PC-9 (cell line): ENCODE results near the gene FAM185A. TPM values are rescaled to one million over a fixed set of nuclear protein-coding genes. Genes with fewer than 3 reads are reported as not detected.

Source experiments
- BruUV-seq: library from RNA; stranded (reverse); fragments of 400-500 nt; replicated peaks from 2 replicates; lab custom pipeline; 2021; lab: Mats Ljungman, UMichigan
- CTCF ChIA-PET: fragments of 300-600 bp; sonication (Branson Sonifier 250); formaldehyde crosslinking; loops from one replicate; lab custom pipeline; 2022; ENCODE audit warnings: antibody characterized with exemption; lab: Charles Lee
- POLR2A ChIA-PET: fragments of 300-600 bp; sonication (Branson Sonifier 250); formaldehyde crosslinking; loops from one replicate; lab custom pipeline; 2022; ENCODE audit warnings: antibody characterized with exemption; ENCODE audit not compliant: unreplicated experiment; lab: Charles Lee
- DNase-seq, 2 experiments: peaks; one replicate each; pipeline versions ENCODE4 v3.0.0 to v3.0.0-alpha.2; 2015 to 2022; ENCODE audit warnings: mixed read lengths in 1 of 2
- H2AFZ ChIP-seq: fragments of 200-600 bp; sonication (generic); 2 replicates; pipeline ENCODE4 v1.8.1; 2017; ENCODE audit warnings: antibody characterized with exemption
- H3F3A ChIP-seq: fragments of 200-600 bp; sonication (generic); 2 replicates; pipeline ENCODE4 v1.8.1; 2017; ENCODE audit warnings: antibody characterized with exemption, mild to moderate bottlenecking, low read depth; ENCODE audit not compliant: insufficient read depth
- H3K27ac ChIP-seq: fragments of 200-600 bp; sonication (generic); 2 replicates; pipeline ENCODE4 v1.6.1; 2016; ENCODE audit warnings: mixed run types
- H3K27me3 ChIP-seq: fragments of 200-600 bp; sonication (generic); 2 replicates; pipeline ENCODE4 v1.6.1; 2016; ENCODE audit warnings: low read depth, mixed run types; ENCODE audit not compliant: insufficient read depth
- H3K36me3 ChIP-seq: fragments of 200-600 bp; sonication (generic); 2 replicates; pipeline ENCODE4 v1.6.1; 2016; ENCODE audit warnings: low read depth, mixed run types
- H3K4me1 ChIP-seq: fragments of 200-600 bp; sonication (generic); replicated peaks from 2 replicates; pipeline ENCODE4 v1.6.1; 2016; ENCODE audit warnings: mixed run types; ENCODE audit not compliant: insufficient read depth
- H3K4me2 ChIP-seq: fragments of 200-600 bp; sonication (generic); 2 replicates; pipeline ENCODE4 v1.6.1; 2017; ENCODE audit warnings: mixed run types
- H3K4me3 ChIP-seq: fragments of 200-600 bp; sonication (generic); 2 replicates; pipeline ENCODE4 v1.6.1; 2016; ENCODE audit warnings: mixed run types
- H3K79me2 ChIP-seq: fragments of 200-600 bp; sonication (generic); 2 replicates; pipeline ENCODE4 v1.6.1; 2017; ENCODE audit warnings: low read depth, mixed run types
- H3K9me2 ChIP-seq: fragments of 200-600 bp; sonication (generic); 2 replicates; pipeline ENCODE4 v1.8.1; 2017; ENCODE audit warnings: mild to moderate bottlenecking; ENCODE audit not compliant: insufficient read depth
- H3K9me3 ChIP-seq: fragments of 200-600 bp; sonication (generic); 2 replicates; pipeline ENCODE4 v1.8.1; 2016; ENCODE audit warnings: low read depth; ENCODE audit not compliant: insufficient read depth
- H4K20me1 ChIP-seq: fragments of 200-600 bp; sonication (generic); 2 replicates; pipeline ENCODE4 v1.8.1; 2017; ENCODE audit not compliant: insufficient read depth
- EZH2 ChIP-seq: fragments of 200-600 bp; sonication (generic); IDR thresholded peaks from 2 replicates; pipeline ENCODE4 v1.8.0; 2017; ENCODE audit warnings: antibody characterized with exemption, low read depth
- intact Hi-C: fragments of 100-400 bp; cut with micrococcal nuclease; formaldehyde crosslinking; loops from one replicate; pipeline ENCODE4 v1.10.0; 2022; ENCODE audit not compliant: unreplicated experiment
- total RNA-seq: library from RNA; stranded (reverse); gene quantifications from 2 replicates; pipeline ENCODE4 v1.2.3, GENCODE V29; 2021
- TF ChIP-seq, protein P1 (sequence below): fragments of 200-600 bp; sonication (generic); conservative IDR thresholded peaks from 2 replicates; pipeline ENCODE4 v1.6.1; 2017; ENCODE audit warnings: mixed run types, antibody characterized with exemption, mild to moderate bottlenecking, moderate library complexity

The FAM185A gene
- total RNA-seq, 1 experiment from 2014 or later = 9.2 TPM

GRCh38 chr7:102849538-102849937 lies 100.7 kb downstream of the FAM185A start:
- intact Hi-C loops = no loop called here
- DNase-seq = no peak
- no peaks in the 10 kb centered on the region for H3K9me2 ChIP-seq
- no TSS peak for BruUV-seq
- H3K4me1 ChIP-seq = no peaks in the 10 kb centered on the region
- H3K36me3 ChIP-seq = no peaks in the 10 kb centered on the region
- ChIA-PET CTCF (no interaction called here), POLR2A (no interaction called here)
- TF ChIP-seq, protein P1, sequence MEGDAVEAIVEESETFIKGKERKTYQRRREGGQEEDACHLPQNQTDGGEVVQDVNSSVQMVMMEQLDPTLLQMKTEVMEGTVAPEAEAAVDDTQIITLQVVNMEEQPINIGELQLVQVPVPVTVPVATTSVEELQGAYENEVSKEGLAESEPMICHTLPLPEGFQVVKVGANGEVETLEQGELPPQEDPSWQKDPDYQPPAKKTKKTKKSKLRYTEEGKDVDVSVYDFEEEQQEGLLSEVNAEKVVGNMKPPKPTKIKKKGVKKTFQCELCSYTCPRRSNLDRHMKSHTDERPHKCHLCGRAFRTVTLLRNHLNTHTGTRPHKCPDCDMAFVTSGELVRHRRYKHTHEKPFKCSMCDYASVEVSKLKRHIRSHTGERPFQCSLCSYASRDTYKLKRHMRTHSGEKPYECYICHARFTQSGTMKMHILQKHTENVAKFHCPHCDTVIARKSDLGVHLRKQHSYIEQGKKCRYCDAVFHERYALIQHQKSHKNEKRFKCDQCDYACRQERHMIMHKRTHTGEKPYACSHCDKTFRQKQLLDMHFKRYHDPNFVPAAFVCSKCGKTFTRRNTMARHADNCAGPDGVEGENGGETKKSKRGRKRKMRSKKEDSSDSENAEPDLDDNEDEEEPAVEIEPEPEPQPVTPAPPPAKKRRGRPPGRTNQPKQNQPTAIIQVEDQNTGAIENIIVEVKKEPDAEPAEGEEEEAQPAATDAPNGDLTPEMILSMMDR = no peak
- TF ChIP-seq EZH2 = no peak
- H3K4me2 ChIP-seq = no peak overlapping the region
- H3F3A ChIP-seq = no peaks in the 10 kb centered on the region
- H3K4me3 ChIP-seq = no peak overlapping the region
- H2AFZ ChIP-seq = no peak overlapping the region
- H4K20me1 ChIP-seq = no peaks in the 10 kb centered on the region
- no peaks in the 10 kb centered on the region for H3K79me2 ChIP-seq
- H3K9me3 ChIP-seq = no peaks in the 10 kb centered on the region
- no peaks in the 10 kb centered on the region for H3K27me3 ChIP-seq
- H3K27ac ChIP-seq = no peak overlapping the region

DNA sequence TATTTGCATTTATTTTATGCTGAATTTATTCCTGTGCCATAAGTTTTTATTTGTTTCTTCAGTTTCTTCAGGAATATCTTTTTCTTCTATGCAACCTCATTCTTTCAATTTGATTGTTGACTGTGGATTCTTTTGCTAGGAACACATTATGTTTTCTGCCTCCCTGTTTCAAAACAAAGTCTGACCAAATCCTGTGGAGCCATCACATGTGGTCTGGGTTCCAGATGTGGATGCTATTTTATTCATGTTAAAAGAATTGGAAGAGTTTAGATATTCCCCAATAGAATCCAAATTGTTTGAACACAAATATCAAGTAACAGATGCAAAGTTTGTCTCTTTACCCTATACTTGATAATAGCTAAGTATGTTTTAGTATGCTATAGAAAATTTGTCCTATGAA lies 107.2 kb downstream of the FAM185A start:
- no peaks in the 10 kb centered on the region for H4K20me1 ChIP-seq
- no TSS peak for BruUV-seq
- TF ChIP-seq EZH2 = no peak
- TF ChIP-seq, protein P1 = no peak
- H3K27me3 ChIP-seq = no peaks in the 10 kb centered on the region
- H3K4me1 ChIP-seq = no peaks in the 10 kb centered on the region
- no peaks in the 10 kb centered on the region for H3K9me3 ChIP-seq
- H3K27ac ChIP-seq = no peak overlapping the region
- CTCF ChIA-PET = no interaction called here
- no peaks in the 10 kb centered on the region for H3K79me2 ChIP-seq
- H3K4me3 ChIP-seq = no peak overlapping the region
- no peaks in the 10 kb centered on the region for H3K9me2 ChIP-seq
- H3F3A ChIP-seq = 0 out of 2 replicates have a peak, but pooled peaks cover 3% of the 10 kb centered on the region
- no peak overlapping the region for H2AFZ ChIP-seq
- POLR2A ChIA-PET = no interaction called here
- DNase-seq = no peak
- no peak overlapping the region for H3K4me2 ChIP-seq
- no peaks in the 10 kb centered on the region for H3K36me3 ChIP-seq
- intact Hi-C loops = no loop called here

Other genes starting within 250 kb of the FAM185A start
- gene RASA4B, start 231.2 kb upstream of the FAM185A start, total RNA-seq = 1.2 and 5.8 TPM in 2 replicates
- 24.3 and 36.8 TPM in 2 replicates for gene UPK3BL2, start 205.3 kb upstream of the FAM185A start, total RNA-seq
- not detected in 2 replicates for gene SPDYE2, start 197.8 kb upstream of the FAM185A start, total RNA-seq
- 51.1 and 54.0 TPM in 2 replicates for gene POLR2J3, start 176.4 kb upstream of the FAM185A start, total RNA-seq
- 25.5 and 44.7 TPM in 2 replicates for gene RASA4, start 132.2 kb upstream of the FAM185A start, total RNA-seq
- gene UPK3BL1, start 106.2 kb upstream of the FAM185A start, total RNA-seq = 39.8 and 52.0 TPM in 2 replicates
- not detected in 2 replicates for gene SPDYE2B, start 98.7 kb upstream of the FAM185A start, total RNA-seq
- gene POLR2J2, start 77.3 kb upstream of the FAM185A start, total RNA-seq = 16.4 and 17.6 TPM in 2 replicates
- not detected in 2 replicates for gene LRRC17, start 164.0 kb downstream of the FAM185A start, total RNA-seq